ENCODE data around the gene RASAL1. TPM values are rescaled to one million over a fixed set of nuclear protein-coding genes. Genes with fewer than 3 reads are reported as not detected.

RASAL1 gene, protein sequence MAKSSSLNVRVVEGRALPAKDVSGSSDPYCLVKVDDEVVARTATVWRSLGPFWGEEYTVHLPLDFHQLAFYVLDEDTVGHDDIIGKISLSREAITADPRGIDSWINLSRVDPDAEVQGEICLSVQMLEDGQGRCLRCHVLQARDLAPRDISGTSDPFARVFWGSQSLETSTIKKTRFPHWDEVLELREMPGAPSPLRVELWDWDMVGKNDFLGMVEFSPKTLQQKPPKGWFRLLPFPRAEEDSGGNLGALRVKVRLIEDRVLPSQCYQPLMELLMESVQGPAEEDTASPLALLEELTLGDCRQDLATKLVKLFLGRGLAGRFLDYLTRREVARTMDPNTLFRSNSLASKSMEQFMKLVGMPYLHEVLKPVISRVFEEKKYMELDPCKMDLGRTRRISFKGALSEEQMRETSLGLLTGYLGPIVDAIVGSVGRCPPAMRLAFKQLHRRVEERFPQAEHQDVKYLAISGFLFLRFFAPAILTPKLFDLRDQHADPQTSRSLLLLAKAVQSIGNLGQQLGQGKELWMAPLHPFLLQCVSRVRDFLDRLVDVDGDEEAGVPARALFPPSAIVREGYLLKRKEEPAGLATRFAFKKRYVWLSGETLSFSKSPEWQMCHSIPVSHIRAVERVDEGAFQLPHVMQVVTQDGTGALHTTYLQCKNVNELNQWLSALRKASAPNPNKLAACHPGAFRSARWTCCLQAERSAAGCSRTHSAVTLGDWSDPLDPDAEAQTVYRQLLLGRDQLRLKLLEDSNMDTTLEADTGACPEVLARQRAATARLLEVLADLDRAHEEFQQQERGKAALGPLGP
- total RNA-seq = 1 to 10 TPM in 1 of 7 donors, under 1 TPM in 4, not detected in 2; 0.13 to 1.7 (median 0.57) TPM
- polyA plus RNA-seq = 1 to 10 TPM in 1 of 3 donors, under 1 TPM in 2; 0.58 to 1.1 (median 0.91) TPM
- long read RNA-seq, donor 1 = 0 reads
- long read RNA-seq, donor 2 = 0 reads

DNA sequence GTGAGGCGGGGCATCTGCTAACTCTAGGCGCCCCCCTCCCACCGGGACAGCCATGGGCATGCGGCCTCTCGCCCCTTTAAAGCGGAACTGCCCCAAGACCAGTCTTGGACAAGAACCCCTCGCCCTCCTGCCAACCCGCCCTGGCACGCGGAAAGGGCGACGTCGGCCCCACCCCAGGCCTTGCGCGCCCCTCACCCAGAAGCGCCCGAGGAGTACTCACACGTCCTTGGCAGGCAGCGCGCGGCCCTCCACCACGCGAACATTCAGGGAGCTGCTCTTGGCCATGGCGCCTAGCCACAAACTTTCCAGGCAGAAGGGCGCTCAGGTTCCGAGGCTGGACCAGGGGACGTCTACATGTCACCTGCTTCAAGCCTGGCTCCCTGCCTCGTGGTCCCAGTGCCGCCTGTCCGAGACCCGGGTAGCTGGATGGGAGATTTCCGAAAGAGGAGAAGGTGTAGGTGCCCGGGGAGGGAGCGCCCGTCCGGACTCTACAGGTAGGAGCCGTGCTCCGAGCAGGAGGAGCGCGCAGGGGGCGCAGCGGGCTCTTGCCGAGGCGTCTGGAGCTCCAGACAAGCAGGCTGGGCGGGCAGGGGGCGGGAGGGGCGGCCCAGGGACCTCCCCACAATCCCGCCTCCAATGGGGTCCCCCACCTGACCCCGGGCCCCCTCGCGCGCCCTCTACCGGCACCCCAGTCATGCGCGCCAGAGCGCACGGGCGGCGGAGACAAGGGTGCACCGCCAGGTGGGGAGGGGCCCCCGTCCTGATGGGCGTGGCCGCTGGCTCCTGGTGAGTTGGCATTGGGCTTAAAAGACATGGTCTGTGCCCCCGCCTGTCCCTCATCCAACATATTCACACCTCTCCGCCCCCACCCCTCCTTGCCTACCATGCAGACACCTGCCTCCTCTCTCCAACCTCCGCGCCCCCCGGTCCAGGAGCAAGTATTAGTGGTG is at the start of gene RASAL1:
Gene RASAL1 (minus strand): TSS at position 584 of the 950 bp plus-strand sequence. CDS start 299 bp downstream, at position 285.
- WGBS, 5 donors = 5 to 7% (median 7%) methylated on average over 30 to 68 of the region's 68 CpGs
- H3K4me1 ChIP-seq = peaks cover 7 to 22% (median 16%) of the 10 kb centered on the region in 6 donors
- TF ChIP-seq POLR2A (IDR thresholded peaks at IDR 0.05) = no peak
- TF ChIP-seq, protein P1, sequence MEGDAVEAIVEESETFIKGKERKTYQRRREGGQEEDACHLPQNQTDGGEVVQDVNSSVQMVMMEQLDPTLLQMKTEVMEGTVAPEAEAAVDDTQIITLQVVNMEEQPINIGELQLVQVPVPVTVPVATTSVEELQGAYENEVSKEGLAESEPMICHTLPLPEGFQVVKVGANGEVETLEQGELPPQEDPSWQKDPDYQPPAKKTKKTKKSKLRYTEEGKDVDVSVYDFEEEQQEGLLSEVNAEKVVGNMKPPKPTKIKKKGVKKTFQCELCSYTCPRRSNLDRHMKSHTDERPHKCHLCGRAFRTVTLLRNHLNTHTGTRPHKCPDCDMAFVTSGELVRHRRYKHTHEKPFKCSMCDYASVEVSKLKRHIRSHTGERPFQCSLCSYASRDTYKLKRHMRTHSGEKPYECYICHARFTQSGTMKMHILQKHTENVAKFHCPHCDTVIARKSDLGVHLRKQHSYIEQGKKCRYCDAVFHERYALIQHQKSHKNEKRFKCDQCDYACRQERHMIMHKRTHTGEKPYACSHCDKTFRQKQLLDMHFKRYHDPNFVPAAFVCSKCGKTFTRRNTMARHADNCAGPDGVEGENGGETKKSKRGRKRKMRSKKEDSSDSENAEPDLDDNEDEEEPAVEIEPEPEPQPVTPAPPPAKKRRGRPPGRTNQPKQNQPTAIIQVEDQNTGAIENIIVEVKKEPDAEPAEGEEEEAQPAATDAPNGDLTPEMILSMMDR (IDR thresholded peaks at IDR 0.05 in 8 of 11, conservative IDR thresholded peaks at IDR 0.05 in 3 of 11) = peak in 8 of 11 experiments; percentile 13 to 64 (median 53)
- no peak within 1 kb of the TSS for H3K27ac ChIP-seq
- H3K4me3 ChIP-seq = peak within 1 kb of the TSS in 7 of 8 donors; percentile 1 to 62 (median 24)
- H3K27me3 ChIP-seq (replicated peaks in 1 of 7) = peaks cover 0 to 41% (median 14%) of the 10 kb centered on the region in 7 donors
- DNase-seq = peak; percentile 88
- no peaks in the 10 kb centered on the region for H3K9me3 ChIP-seq
- H3K36me3 ChIP-seq = no peaks in the 10 kb centered on the region
- intact Hi-C loops (cut with DNase I; ENCODE audit: low total_unique reads) = no loop called here

DNA sequence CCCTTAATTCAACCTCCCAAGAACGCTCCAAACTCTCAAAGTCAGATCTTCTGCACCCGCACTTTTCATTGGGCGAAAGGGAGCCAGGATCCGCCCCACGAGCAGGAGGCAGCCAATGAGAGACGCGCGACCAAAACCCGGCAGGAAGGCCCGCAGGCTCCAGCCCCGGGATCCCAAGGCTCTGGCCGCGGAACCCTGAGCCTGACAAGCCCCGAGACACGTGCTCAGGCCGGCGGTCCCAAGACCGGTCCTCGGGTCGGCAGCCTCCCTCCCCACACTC is 49.3 kb upstream of the RASAL1 start:
- Histone ChIP-seq H3K4me3 (peak overlapping the region; percentile 89 to 100 (median 100)), H3K4me1 (peaks cover 19 to 61% (median 38%) of the 10 kb centered on the region in 6 donors), H3K36me3 (peaks cover 3 to 49% (median 21%) of the 10 kb centered on the region in 6 donors), H3K27me3 (replicated peaks in 1 of 7) (no peaks in the 10 kb centered on the region), H3K9me3 (no peaks in the 10 kb centered on the region), H3K27ac (peak overlapping the region; percentile 93 to 99 (median 96))
- 0 to 1% (median 0%) methylated on average over 20 of the region's 20 CpGs for WGBS, 5 donors
- intact Hi-C loops (cut with DNase I; ENCODE audit: low total_unique reads) = no loop called here
- peak; percentile 96 for DNase-seq
- TF ChIP-seq POLR2A (IDR thresholded peaks at IDR 0.05) = no peak
- TF ChIP-seq POLR2AphosphoS5 (IDR thresholded peaks at IDR 0.05) = peak in 1 of 3 donors; percentile 72
- TF ChIP-seq, protein P1 (IDR thresholded peaks at IDR 0.05 in 8 of 11, conservative IDR thresholded peaks at IDR 0.05 in 3 of 11) = no peak

DNA sequence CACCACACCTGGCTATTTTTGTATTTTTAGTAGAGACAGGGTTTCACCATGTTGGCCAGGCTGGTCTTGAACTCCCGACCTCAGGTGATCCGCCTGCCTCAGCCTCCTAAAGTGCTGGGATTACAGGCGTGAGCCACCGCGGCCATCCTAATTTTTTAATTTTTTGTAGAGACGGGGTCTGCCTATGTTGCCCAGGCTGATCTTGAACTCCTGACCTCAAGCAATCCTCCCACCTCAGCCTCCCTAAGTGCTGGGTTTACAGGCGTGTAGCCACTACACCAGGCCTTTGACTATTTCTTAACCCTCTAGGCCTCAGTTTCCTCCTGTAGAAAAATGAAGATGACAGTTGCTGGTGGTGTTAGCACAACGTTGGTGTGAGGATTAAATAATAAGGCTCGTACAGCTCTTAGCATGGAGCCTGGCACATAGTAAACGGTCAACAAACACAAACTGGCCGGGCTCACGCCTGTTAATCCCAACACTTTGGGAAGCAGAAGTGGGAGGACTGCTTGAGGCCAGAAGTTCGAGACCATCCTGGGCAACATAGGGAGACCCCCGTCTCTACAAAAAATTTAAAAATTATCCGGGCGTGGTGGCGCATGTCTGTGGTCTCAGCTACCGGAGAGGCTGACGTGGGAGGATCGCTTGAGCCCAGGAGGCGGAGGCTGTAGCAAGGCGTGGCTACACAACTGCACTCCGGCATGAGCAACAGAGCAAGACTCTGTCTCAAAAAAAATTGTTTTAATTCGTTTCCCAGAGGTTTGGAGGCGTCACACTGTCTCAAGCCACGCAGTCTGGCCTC is 48.7 kb upstream of the RASAL1 start:
- H3K27ac ChIP-seq = peak overlapping the region; percentile 93 to 99 (median 96)
- H3K9me3 ChIP-seq = no peaks in the 10 kb centered on the region
- no peak for TF ChIP-seq POLR2AphosphoS5 (IDR thresholded peaks at IDR 0.05)
- TF ChIP-seq, protein P1 (IDR thresholded peaks at IDR 0.05 in 8 of 11, conservative IDR thresholded peaks at IDR 0.05 in 3 of 11) = peak in 1 of 11 experiments; percentile 18
- no peak for TF ChIP-seq POLR2A (IDR thresholded peaks at IDR 0.05)
- peak; percentile 90 for DNase-seq
- 26 to 32% (median 30%) methylated on average over 23 to 26 of the region's 26 CpGs for WGBS, 5 donors
- H3K4me1 ChIP-seq = peaks cover 19 to 61% (median 38%) of the 10 kb centered on the region in 6 donors
- peak overlapping the region; percentile 89 to 100 (median 100) for H3K4me3 ChIP-seq
- intact Hi-C loops (cut with DNase I; ENCODE audit: low total_unique reads) = no loop called here
- no peaks in the 10 kb centered on the region for H3K27me3 ChIP-seq (replicated peaks in 1 of 7)
- H3K36me3 ChIP-seq = peaks cover 3 to 49% (median 25%) of the 10 kb centered on the region in 6 donors
